HL-60 (cell line): ENCODE data around the gene CXCL14.
A peak's percentile ranks its signal among the peaks of the same experiment; 100 is the strongest.

Experiments used
- DNase-seq, 2 experiments: peaks; one replicate each; pipeline ENCODE4 v3.0.0-alpha.2; 2010 to 2020; ENCODE audit warnings: low read depth in 1 of 2, low spot score in 1 of 2
- H3K27ac ChIP-seq: fragments of 250-450 bp; sonication (Bioruptor Pico); replicated peaks from 2 replicates; pipeline ENCODE4 v1.5.1; 2020; ENCODE audit warnings: mild to moderate bottlenecking, moderate library complexity
- H3K27me3 ChIP-seq: fragments of 250-450 bp; sonication (Bioruptor Pico); 2 replicates; pipeline ENCODE4 v1.5.1; 2021; ENCODE audit warnings: mild to moderate bottlenecking, moderate library complexity; ENCODE audit not compliant: insufficient read depth, poor library complexity, severe bottlenecking
- H3K4me3 ChIP-seq: replicated peaks from 2 replicates; pipeline ENCODE4 v1.5.1; 2011; ENCODE audit warnings: mild to moderate bottlenecking, control low read depth, low read length; ENCODE audit not compliant: insufficient read depth
- CTCF ChIP-seq: IDR thresholded peaks from one replicate; pipeline ENCODE4 v1.5.1; 2011; ENCODE audit warnings: low read length, control low read depth, inconsistent platforms; ENCODE audit not compliant: insufficient read depth
- GABPA ChIP-seq: IDR thresholded peaks from 2 replicates; pipeline ENCODE4 v1.6.1; 2012; ENCODE audit warnings: low read depth
- POLR2AphosphoS5 ChIP-seq: IDR thresholded peaks from 2 replicates; pipeline ENCODE4 v1.6.1; 2012; ENCODE audit warnings: low read depth
- REST ChIP-seq: IDR thresholded peaks from 2 replicates; pipeline ENCODE4 v1.6.1; 2012; ENCODE audit warnings: low read depth; ENCODE audit not compliant: insufficient replicate concordance
- SPI1 ChIP-seq: IDR thresholded peaks from 2 replicates; pipeline ENCODE4 v1.6.1; 2012; ENCODE audit warnings: low read depth, mild to moderate bottlenecking, borderline replicate concordance

Gene CXCL14

DNA sequence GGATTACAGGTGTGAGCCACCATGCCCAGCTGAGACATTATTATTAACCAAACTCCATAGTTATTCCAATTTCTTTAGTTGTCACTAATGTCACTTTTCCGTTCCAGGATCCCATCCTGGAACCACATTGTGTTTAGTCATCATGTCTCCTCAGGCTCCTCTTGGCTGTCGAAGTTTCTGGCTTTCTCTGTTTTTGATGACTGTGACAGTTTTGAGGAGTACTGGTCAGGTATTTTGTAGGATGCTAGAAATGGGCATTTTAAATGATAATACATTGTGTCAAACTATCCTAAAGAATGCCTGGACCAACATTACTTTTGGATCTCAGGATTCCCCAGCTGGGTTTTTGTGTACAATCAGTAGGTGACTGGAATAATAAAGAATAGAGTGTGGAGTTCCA lies 23.3 kb downstream of the CXCL14 start:
- Histone ChIP-seq H3K4me3 (no peak overlapping the region), H3K27me3 (no peaks in the 10 kb centered on the region), H3K27ac (no peak overlapping the region)
- TF ChIP-seq CTCF (no peak), SPI1 (no peak), POLR2AphosphoS5 (no peak), GABPA (no peak), REST (no peak)
- DNase-seq = no peak

GRCh38 chr5:135553688-135554462 lies 24.9 kb downstream of the CXCL14 start:
- no peak for TF ChIP-seq SPI1
- no peak for TF ChIP-seq GABPA
- no peak for TF ChIP-seq POLR2AphosphoS5
- no peak for TF ChIP-seq REST
- TF ChIP-seq CTCF = no peak
- H3K27me3 ChIP-seq = no peaks in the 10 kb centered on the region
- DNase-seq = no peak
- no peak overlapping the region for H3K27ac ChIP-seq
- H3K4me3 ChIP-seq = no peak overlapping the region

DNA sequence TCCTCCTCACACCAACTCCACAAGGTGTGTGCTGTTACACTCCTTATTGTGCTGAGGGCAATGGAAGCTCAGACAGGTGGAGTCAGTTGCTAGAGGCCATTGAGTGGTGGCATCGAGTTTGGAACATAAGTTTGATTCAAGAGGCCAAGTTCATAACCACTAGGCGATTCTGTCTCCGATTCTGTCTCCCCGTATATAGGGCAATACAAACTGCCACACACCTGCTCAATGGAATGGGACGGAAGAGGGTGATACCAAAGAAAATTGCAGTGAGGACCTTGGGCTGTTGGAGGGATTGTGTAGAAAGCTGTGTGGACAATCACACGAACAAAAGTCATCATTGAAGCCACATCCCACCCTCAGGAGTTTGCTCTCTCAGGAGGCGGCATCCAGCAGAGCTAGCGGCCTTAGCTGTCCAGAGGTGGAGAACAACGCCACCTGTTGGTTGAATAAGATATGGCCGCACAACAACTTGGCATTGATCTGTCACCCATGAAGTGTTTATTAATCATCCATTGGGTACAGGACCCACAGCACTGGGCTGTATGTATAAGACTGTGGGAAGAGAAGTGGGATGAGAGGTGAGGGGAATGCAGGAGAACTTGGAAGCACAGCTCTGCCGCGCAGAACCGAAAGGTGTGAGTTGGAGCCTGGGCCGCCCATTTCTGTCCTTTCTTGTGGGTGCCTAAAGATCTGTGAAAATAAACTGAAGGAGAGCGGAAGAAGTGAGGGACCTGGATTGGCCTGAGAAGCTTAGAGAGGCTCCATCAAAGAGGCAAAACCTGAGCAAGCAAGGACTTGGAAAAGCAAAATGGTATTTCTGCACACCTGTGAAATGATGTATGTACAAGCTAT lies 27.0 kb downstream of the CXCL14 start:
- no peak overlapping the region for H3K27ac ChIP-seq
- H3K27me3 ChIP-seq = no peaks in the 10 kb centered on the region
- TF ChIP-seq CTCF (peak; percentile 44), GABPA (no peak), POLR2AphosphoS5 (no peak), SPI1 (no peak), REST (no peak)
- peak; percentile 32 to 43 for DNase-seq
- no peak overlapping the region for H3K4me3 ChIP-seq
